K562 (cell line): Measurements from ENCODE around the gene LZTS3. TPM values are rescaled to one million over a fixed set of nuclear protein-coding genes. Genes with fewer than 3 reads are reported as not detected.
"Not testable (repeated sequence)": the region's sequence is repeated elsewhere in the genome, so short reads cannot be mapped to it uniquely, and the experiment has no call there.

Source experiments
- ATAC-seq: fragments of 200-7000 bp; cut with Tn5 transposase; 3 replicates; pipeline ENCODE4 v1.9.1; 2020; ENCODE audit warnings: moderate library complexity
- BruUV-seq: library from RNA; stranded (reverse); fragments of 400-500 nt; replicated peaks from 2 replicates; lab custom pipeline; 2021; lab: Mats Ljungman, UMichigan
- CTCF ChIA-PET: fragments of 300-600 bp; formaldehyde crosslinking; extraction: SDS; loops from one replicate; lab custom pipeline; 2021; ENCODE audit warnings: low intra/inter-chr PET ratio; lab: Yijun Ruan, JAX
- POLR2A ChIA-PET: fragments of 300-600, 350-650 bp; sonication (Branson Sonifier 250); formaldehyde crosslinking; extraction: SDS; loops from one replicate; lab custom pipeline; 2021; ENCODE audit warnings: antibody characterized with exemption, inconsistent platforms; lab: Yijun Ruan, JAX
- DNase-seq, 4 experiments: peaks; one replicate each; pipeline versions ENCODE4 v3.0.0 to v3.0.0-alpha.2; 2011 to 2018; ENCODE audit warnings: low spot score in 3 of 4, mixed read lengths in 3 of 4; ENCODE audit errors: extremely low read depth in 1 of 4
- FAIRE-seq: peaks from 2 replicates; lab custom pipeline; 2011; peaks lifted over from hg19 to GRCh38; lab: Jason Lieb, UNC
- H2AFZ ChIP-seq: 2 replicates; pipeline ENCODE4 v1.6.0; 2011; ENCODE audit warnings: low read depth, low read length, control low read depth, inconsistent platforms
- H3K27ac ChIP-seq: fragments of 200-600 bp; 3 replicates; pipeline ENCODE4 v1.8.0; 2011; ENCODE audit warnings: low read depth, mild to moderate bottlenecking, control low read depth, inconsistent platforms, low read length, moderate library complexity, mixed read lengths; ENCODE audit errors: extremely low read depth
- H3K27me3 ChIP-seq, 2 experiments: fragments of 300-600 bp in 1 of 2; 2 replicates in 1 of 2; 3 replicates in 1 of 2; pipeline versions ENCODE4 v1.6.0 to v1.8.0; 2011; ENCODE audit warnings: inconsistent platforms in 2 of 2, low read length in 2 of 2, mild to moderate bottlenecking in 1 of 2, mixed read lengths in 1 of 2, moderate library complexity in 1 of 2; ENCODE audit not compliant: control insufficient read depth in 2 of 2, insufficient read depth in 2 of 2
- H3K36me3 ChIP-seq: fragments of 300-600 bp; 3 replicates; pipeline ENCODE4 v1.8.0; 2011; ENCODE audit warnings: mild to moderate bottlenecking, low read length, inconsistent platforms; ENCODE audit not compliant: control insufficient read depth, insufficient read depth
- H3K4me1 ChIP-seq, 2 experiments: fragments of 200-600 bp in 1 of 2; replicated peaks in 1 of 2; 2 replicates in 1 of 2; 3 replicates in 1 of 2; pipeline versions ENCODE4 v1.5.1 to v1.8.0; 2011; ENCODE audit warnings: inconsistent platforms in 2 of 2, low read length in 2 of 2, mild to moderate bottlenecking in 1 of 2, mixed read lengths in 1 of 2, moderate library complexity in 1 of 2; ENCODE audit not compliant: control insufficient read depth in 2 of 2, insufficient read depth in 2 of 2
- H3K4me2 ChIP-seq: 2 replicates; pipeline ENCODE4 v1.6.1; 2011; ENCODE audit warnings: low read length, control low read depth, inconsistent platforms, mixed read lengths; ENCODE audit not compliant: insufficient read depth
- H3K4me3 ChIP-seq: fragments of 200-600 bp; sonication (generic), shearing (Covaris generic); 2 replicates; pipeline ENCODE4 v1.5.1; 2016; ENCODE audit warnings: control low read depth, inconsistent platforms
- H3K79me2 ChIP-seq: fragments of 200-600 bp; 3 replicates; pipeline ENCODE4 v1.8.0; 2011; ENCODE audit warnings: low read length, inconsistent platforms; ENCODE audit not compliant: control insufficient read depth, insufficient read depth
- H3K9ac ChIP-seq, 2 experiments: 2 replicates each; pipeline versions ENCODE4 v1.6.0 to v1.6.1; 2011; ENCODE audit warnings: low read depth in 2 of 2, low read length in 2 of 2, control low read depth in 1 of 2, inconsistent platforms in 1 of 2, mild to moderate bottlenecking in 1 of 2, mixed read lengths in 1 of 2; ENCODE audit not compliant: insufficient read depth in 1 of 2
- H3K9me1 ChIP-seq: one replicate; pipeline ENCODE4 v1.6.0; 2011; ENCODE audit warnings: inconsistent platforms, mild to moderate bottlenecking, low read length, moderate library complexity; ENCODE audit not compliant: control insufficient read depth, insufficient read depth
- H3K9me3 ChIP-seq: replicated peaks from 2 replicates; pipeline ENCODE4 v1.5.1; 2011; ENCODE audit warnings: low read depth, low read length, inconsistent platforms; ENCODE audit not compliant: control insufficient read depth, insufficient read depth
- H4K20me1 ChIP-seq: replicated peaks from 2 replicates; pipeline ENCODE4 v1.6.1; 2011; ENCODE audit warnings: low read length, inconsistent platforms, mixed read lengths; ENCODE audit not compliant: control insufficient read depth, insufficient read depth
- ATF4 ChIP-seq: fragments of 450-650 bp; formaldehyde crosslinking; IDR thresholded peaks from 2 replicates; pipeline ENCODE4 v1.4.0; 2022; ENCODE audit warnings: mild to moderate bottlenecking, moderate library complexity
- CC2D1A ChIP-seq: fragments of 450-650 bp; IDR thresholded peaks from 2 replicates; pipeline ENCODE4 v1.6.1; 2017; ENCODE audit warnings: mild to moderate bottlenecking
- CTCF ChIP-seq, 3 experiments: IDR thresholded peaks in 2 of 3; conservative IDR thresholded peaks in 1 of 3; 2 replicates each; pipeline ENCODE4 v1.5.1; 2011 to 2012; ENCODE audit warnings: low read length in 3 of 3, mild to moderate bottlenecking in 3 of 3, control low read depth in 2 of 3, improper control_type of control experiment in 1 of 3, inconsistent platforms in 1 of 3, low read depth in 1 of 3, mixed read lengths in 1 of 3, moderate library complexity in 1 of 3; ENCODE audit not compliant: insufficient read depth in 2 of 3
- CXXC5 ChIP-seq: fragments of 250-450 bp; sonication (Bioruptor Pico); IDR thresholded peaks from 2 replicates; pipeline ENCODE4 v1.8.0; 2022; ENCODE audit warnings: inconsistent platforms, mild to moderate bottlenecking, moderate library complexity
- FOXK2 ChIP-seq, 2 experiments: fragments of 450-650 bp; IDR thresholded peaks in 1 of 2; conservative IDR thresholded peaks in 1 of 2; 2 replicates each; pipeline ENCODE4 v1.6.1; 2016; ENCODE audit warnings: low read depth in 2 of 2, mild to moderate bottlenecking in 1 of 2
- NBN ChIP-seq: fragments of 450-650 bp; IDR thresholded peaks from 2 replicates; pipeline ENCODE4 v1.6.1; 2016; ENCODE audit warnings: low read depth, mild to moderate bottlenecking
- NCOR1 ChIP-seq: fragments of 450-650 bp; IDR thresholded peaks from 2 replicates; pipeline ENCODE4 v1.6.1; 2016; ENCODE audit warnings: mild to moderate bottlenecking, moderate library complexity
- RCOR1 ChIP-seq, 2 experiments: IDR thresholded peaks; 2 replicates each; pipeline ENCODE4 v1.6.1; 2012; ENCODE audit warnings: low read depth in 2 of 2, low read length in 2 of 2, borderline replicate concordance in 1 of 2, improper control_type of control experiment in 1 of 2
- REST ChIP-seq, 2 experiments: fragments of 450-650 bp; formaldehyde crosslinking in 1 of 2; IDR thresholded peaks; 2 replicates each; pipeline versions ENCODE4 v1.4.0 to v1.6.1; 2014 to 2020; ENCODE audit warnings: mild to moderate bottlenecking in 2 of 2, borderline replicate concordance in 1 of 2, low read depth in 1 of 2
- SOX6 ChIP-seq: fragments of 450-650 bp; IDR thresholded peaks from 2 replicates; pipeline ENCODE4 v1.6.1; 2014; ENCODE audit warnings: mild to moderate bottlenecking
- WGBS: fragments of 100-300 bp; shearing (Covaris generic); methylation state at CpG from one replicate; pipeline ENCODE4 v1.1.6; 2016; ENCODE audit warnings: low coverage, mixed read lengths; ENCODE audit not compliant: insufficient coverage; ENCODE audit errors: missing lambda C conversion rate; 5-methylcytosine and 5-hydroxymethylcytosine counted together
- in situ Hi-C: fragments of 300-500 bp; cut with MboI; formaldehyde crosslinking; loops from 4 replicates; pipeline ENCODE4 v1.15.0; 2018; ENCODE audit warnings: inconsistent platforms, mixed read lengths
- intact Hi-C: fragments of 100-400 bp; cut with micrococcal nuclease; formaldehyde crosslinking; loops from 2 replicates; pipeline ENCODE4 v1.14.2; 2022
- polyA plus RNA-seq, 8 experiments: library from polyadenylated mRNA; depleted of rRNA in 4 of 8; stranded (reverse) in 5 of 8; unstranded in 3 of 8; fragments of >200 nt; fragmentation: Nextera tagmentation in 2 of 8; fragmentation: Illumina TruSeq in 1 of 8; extraction: Ambion mirVana in 2 of 8; extraction: Trizol in 1 of 8; gene quantifications; 2 replicates each; pipeline versions ENCODE4 v1.2.1 to v1.2.3, GENCODE V29; 2011 to 2014; ENCODE audit warnings: inconsistent platforms in 1 of 8, missing spikeins in 1 of 8
- total RNA-seq, 7 experiments: library from RNA; depleted of rRNA in 6 of 7; stranded (reverse); fragments of >200 nt in 6 of 7; fragmentation: Illumina TruSeq in 2 of 7; extraction: Trizol in 2 of 7; gene quantifications; 2 replicates each; pipeline versions ENCODE4 v1.2.1 to v1.2.3, GENCODE V29; 2011 to 2021; ENCODE audit warnings: low replicate concordance in 1 of 7

Gene LZTS3
- total and polyA plus RNA-seq, 9 of the 15 experiments (the other 6 are each of a cell fraction or from before 2014, with no cell fraction given) = 0.07 to 2.9 (median 2.0) TPM

DNA sequence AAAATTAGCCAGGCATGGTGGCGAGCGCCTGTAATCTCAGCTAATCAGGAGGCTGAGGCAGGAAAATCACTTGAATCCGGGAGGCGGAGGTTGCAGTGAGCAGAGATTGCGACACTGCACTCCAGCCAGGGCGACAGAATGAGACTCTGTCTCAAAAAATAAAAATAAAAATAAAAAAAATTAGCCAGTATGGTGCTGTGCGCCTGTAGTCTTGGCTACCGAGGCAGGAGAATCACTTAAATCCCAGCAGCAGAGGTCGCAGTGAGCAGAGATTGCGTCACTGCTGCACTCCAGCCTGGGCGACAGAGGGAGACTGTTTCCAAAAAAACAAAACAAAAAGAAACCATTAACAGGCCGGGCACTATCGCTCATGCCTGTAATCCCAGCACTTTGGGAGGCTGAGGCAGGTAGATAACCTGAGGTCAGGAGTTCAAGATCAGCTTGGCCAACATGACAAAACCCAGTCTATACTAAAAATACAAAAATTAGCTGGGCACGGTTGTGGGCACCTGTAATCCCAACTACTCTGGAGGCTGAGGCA lies 55.4 kb downstream of the LZTS3 start:
- H3K79me2 ChIP-seq; H3K9me3 ChIP-seq; H3K4me3 ChIP-seq; H4K20me1 ChIP-seq; H3K27me3 ChIP-seq; H3K9ac ChIP-seq; H3K27ac ChIP-seq; H3K9me1 ChIP-seq; H3K4me1 ChIP-seq; H3K4me2 ChIP-seq; in situ Hi-C loops; BruUV-seq; POLR2A ChIA-PET; TF ChIP-seq REST (CRISPR knock-in tag; IDR thresholded peaks at IDR 0.05; ENCODE audit: low read depth): not testable (repeated sequence)
- intact Hi-C loops = loop anchor here (2.0 kb wide), 1 partner anchor 159 kb away; no protein-coding TSS in a partner anchor
- peak overlapping the region; percentile 44; the same call in 1 of the 2 replicates for H2AFZ ChIP-seq
- CTCF ChIA-PET = interaction anchor here (0.7 kb wide), 1 partner anchor 425 kb away, joined by 3 read pairs; the partner anchor contains the start of gene EBF4
- peak; percentile 97 for ATAC-seq
- peaks cover 24% of the 10 kb centered on the region; the same call in 2 of the 3 replicates for H3K36me3 ChIP-seq
- peak; percentile 28 to 78 (median 35) for DNase-seq
- FAIRE-seq = peak; percentile 87
- WGBS = 24% methylated on average over 14 of the region's 14 CpGs
- TF ChIP-seq NCOR1 (0 out of 2 replicates have a peak, but pooled peaks have one; percentile 12), SOX6 (0 out of 2 replicates have a peak, but pooled peaks have one; percentile 23), CXXC5 (CRISPR knock-in tag) (peak; percentile 27; the same call in 1 of the 2 replicates), REST (IDR thresholded peaks at IDR 0.05; ENCODE audit: borderline replicate concordance) (peak; percentile 72; the same call in 1 of the 2 replicates), RCOR1 (IDR thresholded peaks at IDR 0.05; ENCODE audit: borderline replicate concordance in 1 of 2, low read depth in 2 of 2, low read length in 2 of 2) (peak in 1 of 2 experiments; percentile 77; a peak in 2 of 4 replicates), CC2D1A (0 out of 2 replicates have a peak, but pooled peaks have one; percentile 28), CTCF (IDR thresholded peaks at IDR 0.05 in 2 of 3, conservative IDR thresholded peaks at IDR 0.05 in 1 of 3; ENCODE audit: insufficient read depth in 2 of 3, low read depth in 1 of 3, low read length in 3 of 3) (peak; percentile 75 to 99 (median 99)), ATF4 (CRISPR knock-in tag) (0 out of 2 replicates have a peak, but pooled peaks have one; percentile 27), NBN (0 out of 2 replicates have a peak, but pooled peaks have one; percentile 44), FOXK2 (conservative IDR thresholded peaks at IDR 0.05 in 1 of 2, IDR thresholded peaks at IDR 0.05 in 1 of 2; ENCODE audit: low read depth in 2 of 2) (0 out of 4 replicates have a peak, but pooled peaks of 1 of the 2 experiments have one; percentile 15)
